ENCODE results near the gene ZNG1A.
A peak's percentile ranks its signal among the peaks of the same experiment; 100 is the strongest.
"Not testable (repeated sequence)": the region's sequence is repeated elsewhere in the genome, so short reads cannot be mapped to it uniquely, and the experiment has no call there.

The ZNG1A gene

GRCh38 chr9:178970-179383, at the start of gene ZNG1A:
Gene ZNG1A (minus strand): TSS chr9:179056. CDS start chr9:178969, 87 bp downstream.
- DNase-seq, result peak; percentile 92

- no peak for DNase-seq
Observed at GRCh38 chr9:227860-228259, 49.0 kb upstream of the ZNG1A start.

- DNase-seq, result no peak
Observed at GRCh38 chr9:224582-225520, 46.0 kb upstream of the ZNG1A start.

- no peak for DNase-seq
Observed at GRCh38 chr9:224026-224425, 45.2 kb upstream of the ZNG1A start.

GRCh38 chr9:223152-223551, 44.3 kb upstream of the ZNG1A start:
- DNase-seq, result no peak

- no peak for DNase-seq
Observed at GRCh38 chr9:221989-222776, 43.3 kb upstream of the ZNG1A start.

GRCh38 chr9:219670-220365, 41.0 kb upstream of the ZNG1A start:
- no peak for DNase-seq

GRCh38 chr9:219036-219435, 40.2 kb upstream of the ZNG1A start:
- DNase-seq, result not testable (repeated sequence)

- DNase-seq, result no peak
Observed at GRCh38 chr9:217950-218349, 39.1 kb upstream of the ZNG1A start.

- no peak for DNase-seq
Observed at GRCh38 chr9:216866-217265, 38.0 kb upstream of the ZNG1A start.

GRCh38 chr9:215631-216155, 36.8 kb upstream of the ZNG1A start:
- no peak for DNase-seq

- DNase-seq, result peak; percentile 84
Observed at GRCh38 chr9:214648-215493, 36.0 kb upstream of the ZNG1A start, which contains the start of gene DOCK8. Gene DOCK8 (plus strand): TSS chr9:214865. CDS start chr9:214977, 112 bp downstream.

GRCh38 chr9:214351-214647, 35.4 kb upstream of the ZNG1A start:
- no peak for DNase-seq

- not testable (repeated sequence) for DNase-seq
Observed at GRCh38 chr9:213901-214300, 35.0 kb upstream of the ZNG1A start.

GRCh38 chr9:212297-212696, 33.4 kb upstream of the ZNG1A start:
- no peak for DNase-seq

- DNase-seq, result no peak
Observed at GRCh38 chr9:211557-211956, 32.7 kb upstream of the ZNG1A start.

- no peak for DNase-seq
Observed at GRCh38 chr9:211036-211435, 32.2 kb upstream of the ZNG1A start.

- DNase-seq, result no peak
Observed at GRCh38 chr9:209143-209758, 30.4 kb upstream of the ZNG1A start.

- no peak for DNase-seq
Observed at GRCh38 chr9:206481-206880, 27.6 kb upstream of the ZNG1A start.

- DNase-seq, result not testable (repeated sequence)
Observed at GRCh38 chr9:199601-200000, 20.7 kb upstream of the ZNG1A start.

- DNase-seq, result peak; percentile 63
Observed at GRCh38 chr9:178140-178825, 573 bp downstream of the ZNG1A start.
